HS-5 (cell line): Measurements from ENCODE around the gene SOX3.

Source experiments
- DNase-seq: peaks from one replicate; pipeline ENCODE4 v3.0.0-alpha.2; 2012; ENCODE audit warnings: low read depth

SOX3 gene

DNA sequence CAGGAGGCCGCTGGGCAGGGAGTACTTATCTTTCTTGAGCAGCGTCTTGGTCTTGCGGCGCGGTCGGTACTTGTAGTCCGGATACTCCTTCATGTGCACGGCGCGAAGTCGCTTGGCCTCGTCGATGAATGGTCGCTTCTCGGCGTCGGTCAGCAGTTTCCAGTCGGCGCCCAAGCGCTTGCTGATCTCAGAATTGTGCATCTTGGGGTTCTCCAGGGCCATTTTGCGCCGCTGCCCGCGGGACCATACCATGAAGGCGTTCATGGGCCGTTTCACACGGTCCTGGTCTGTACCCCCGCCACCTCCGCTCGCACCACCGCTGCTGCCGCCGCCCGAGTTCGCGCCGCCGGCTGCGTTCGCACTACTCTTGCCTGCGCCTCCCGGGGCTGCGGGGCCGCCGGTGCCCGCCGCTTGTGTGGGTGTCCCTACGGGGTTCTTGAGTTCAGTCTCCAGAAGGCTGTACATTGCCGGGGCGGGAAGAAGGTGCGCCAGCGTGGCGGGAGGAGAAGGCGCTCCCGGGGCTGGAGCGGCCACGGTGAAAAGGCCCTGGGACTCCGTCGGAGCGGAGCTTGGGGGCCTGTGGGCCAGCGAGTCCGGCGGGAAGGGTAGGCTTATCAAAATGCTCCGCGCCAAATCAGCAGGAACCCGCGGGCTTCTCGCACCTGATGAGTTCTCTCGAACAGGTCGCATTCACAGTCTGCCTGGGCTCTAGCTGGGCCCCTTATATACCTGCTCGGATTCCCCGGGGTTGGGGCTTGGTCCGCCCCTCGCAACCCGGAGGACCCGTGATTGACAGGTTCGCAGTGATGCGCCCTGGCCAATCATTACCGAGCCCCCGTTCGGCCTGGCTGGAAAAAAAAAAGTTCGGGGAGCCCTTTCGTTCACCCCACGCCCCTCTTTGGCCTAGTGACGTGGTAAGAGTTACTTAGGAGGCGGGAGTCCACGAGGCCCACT lies at the start of gene SOX3:
SOX3 (minus strand) TSS at position 699 of the 954 bp plus-strand sequence; CDS start at position 690, 9 bp downstream.
- DNase-seq = no peak

- DNase-seq = no peak
Measured at GRCh38 chrX:140548985-140549384, 44.1 kb upstream of the SOX3 start.

DNA sequence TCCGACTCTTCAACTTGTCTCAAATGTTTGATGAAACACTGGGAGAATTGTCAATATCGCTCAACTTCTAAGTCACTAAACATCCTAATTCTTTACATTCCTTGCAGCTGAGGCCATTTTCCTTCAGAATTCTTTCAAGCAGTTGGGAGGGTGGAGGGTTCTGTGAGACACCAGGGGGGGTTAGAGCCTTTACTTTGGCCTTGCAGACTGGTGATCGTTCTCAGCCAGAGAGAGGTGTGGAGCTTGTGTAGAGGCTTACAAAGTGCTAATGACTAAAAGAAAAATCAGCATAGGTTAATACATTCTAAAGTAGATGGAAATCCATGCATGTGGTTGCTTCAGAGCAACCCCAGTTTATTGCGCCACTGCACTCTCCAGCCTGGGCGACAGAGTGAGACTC lies 21.3 kb upstream of the SOX3 start:
- peak; percentile 58 for DNase-seq

- DNase-seq = peak; percentile 39
Measured at GRCh38 chrX:140525448-140525847, 20.6 kb upstream of the SOX3 start.

DNA sequence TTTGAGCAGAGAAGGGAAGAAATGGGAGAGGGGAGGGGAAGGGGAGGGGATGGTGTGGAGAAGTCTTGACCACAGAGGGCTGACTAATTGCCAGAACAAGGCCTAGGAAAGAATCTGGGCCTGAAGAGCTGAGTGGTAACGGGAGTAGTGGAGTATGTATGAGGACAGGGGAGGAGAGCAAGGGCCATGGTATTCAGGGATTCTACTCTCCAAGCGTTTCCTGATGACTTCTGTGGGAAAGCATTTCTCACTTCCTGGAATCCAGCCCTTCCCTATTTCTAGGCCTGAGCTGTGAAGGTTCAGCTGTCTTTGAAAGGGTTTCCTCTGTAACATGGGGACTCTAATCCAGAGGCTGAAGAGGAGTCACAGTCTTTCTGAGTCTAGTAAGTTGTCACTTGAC lies 19.7 kb upstream of the SOX3 start:
- DNase-seq = no peak

GRCh38 chrX:140521393-140521792 lies 16.5 kb upstream of the SOX3 start:
- no peak for DNase-seq

- DNase-seq = no peak
Measured at GRCh38 chrX:140514554-140514953, 9.7 kb upstream of the SOX3 start.

DNA sequence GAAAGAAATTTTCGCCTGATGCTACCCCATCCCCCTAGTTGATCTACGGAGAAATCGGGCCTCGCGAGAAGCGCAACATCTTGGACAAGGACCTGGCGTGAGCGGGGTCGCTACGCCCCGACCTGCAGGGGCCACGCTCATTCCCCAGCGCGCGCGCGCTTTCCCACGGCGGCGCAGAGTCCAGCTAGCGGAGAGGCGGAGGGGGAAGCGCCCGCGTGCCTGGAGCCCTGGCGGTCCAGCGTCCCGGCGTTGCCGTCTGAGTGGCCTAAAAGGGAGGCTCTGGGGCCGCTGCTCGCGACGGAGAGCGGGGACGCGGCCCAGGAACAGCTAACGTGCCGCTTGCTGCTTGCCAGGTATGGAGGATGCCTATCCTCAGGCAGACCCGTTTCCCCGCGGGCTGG lies 6.0 kb upstream of the SOX3 start:
- DNase-seq = no peak

DNA sequence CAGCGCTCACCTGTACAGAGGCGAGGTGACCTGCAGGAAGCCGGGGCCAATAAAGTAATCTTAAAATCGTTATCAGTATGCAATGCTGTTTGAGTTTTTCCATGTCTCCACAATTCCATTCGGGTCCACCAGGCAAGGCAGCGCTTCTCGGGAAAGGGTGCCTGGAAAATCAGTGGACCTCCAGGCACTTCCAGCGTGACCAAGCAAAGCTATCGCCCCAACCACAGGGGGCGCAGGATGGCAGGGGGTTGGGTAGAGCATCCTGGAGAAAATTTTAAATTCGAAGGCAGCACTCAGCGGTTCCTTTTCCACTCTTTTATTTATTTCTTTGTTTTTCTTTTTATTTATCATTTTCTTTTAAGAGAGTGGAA lies 5.4 kb upstream of the SOX3 start:
- no peak for DNase-seq

DNA sequence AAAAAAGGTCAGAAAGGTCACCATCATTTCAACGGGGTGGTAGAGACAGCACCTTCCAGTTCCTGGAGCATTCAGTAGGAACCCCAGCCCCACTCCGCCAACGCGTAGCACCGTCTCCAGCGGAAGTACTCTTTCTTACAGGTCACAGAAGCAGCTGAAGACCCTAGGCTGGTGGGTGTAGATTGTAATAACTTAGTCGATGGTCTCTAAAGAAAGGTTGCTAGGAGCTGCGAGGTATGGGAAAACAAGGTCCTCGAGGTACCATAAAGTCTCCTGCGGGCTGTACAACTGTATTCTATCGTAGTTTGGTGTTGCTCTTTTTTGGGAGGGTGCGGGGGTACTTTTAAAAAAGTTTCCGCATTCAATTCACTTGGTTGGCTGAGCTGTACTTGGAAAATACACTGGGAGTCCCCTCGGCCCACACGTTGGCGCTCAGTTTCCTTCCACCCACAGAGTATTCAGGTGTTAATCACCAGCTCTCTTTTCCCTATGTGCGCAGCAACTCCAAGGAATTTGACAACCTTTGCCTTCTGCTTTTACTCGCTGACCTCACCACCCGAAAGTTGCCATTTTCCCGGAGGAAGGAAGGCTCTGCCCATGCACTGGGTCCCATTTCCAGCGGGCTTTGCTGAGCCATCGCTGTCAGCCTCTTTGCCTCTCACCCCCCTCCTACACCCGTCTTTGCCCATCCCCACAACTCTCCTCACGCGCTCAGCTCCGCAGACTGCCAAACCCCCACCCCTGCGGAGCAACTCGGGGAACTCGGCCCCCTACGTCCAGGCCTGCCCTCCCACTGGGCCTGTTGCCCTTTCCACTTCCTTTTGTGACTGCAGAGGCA lies 4.8 kb upstream of the SOX3 start:
- DNase-seq = no peak

DNA sequence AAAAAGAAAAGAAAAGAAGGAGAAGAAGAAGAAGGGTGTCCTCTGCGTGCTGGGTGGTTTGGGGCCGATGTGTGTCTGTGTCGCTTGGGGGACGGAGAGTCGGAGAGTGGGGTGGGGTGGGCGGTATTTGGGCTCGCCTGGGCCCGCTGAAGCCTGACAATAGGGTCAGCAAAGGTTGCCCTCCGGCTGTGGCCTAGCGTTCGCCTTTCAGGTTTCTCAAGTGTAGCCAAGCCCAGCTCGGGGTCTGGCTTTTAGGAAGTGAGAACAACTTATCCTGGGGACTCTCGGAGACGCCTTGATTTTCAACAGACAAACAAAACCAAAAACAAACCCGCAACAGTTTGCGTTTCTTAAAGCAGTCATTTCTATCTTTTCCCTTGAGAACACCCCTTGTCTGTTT lies 4.1 kb upstream of the SOX3 start:
- no peak for DNase-seq

DNA sequence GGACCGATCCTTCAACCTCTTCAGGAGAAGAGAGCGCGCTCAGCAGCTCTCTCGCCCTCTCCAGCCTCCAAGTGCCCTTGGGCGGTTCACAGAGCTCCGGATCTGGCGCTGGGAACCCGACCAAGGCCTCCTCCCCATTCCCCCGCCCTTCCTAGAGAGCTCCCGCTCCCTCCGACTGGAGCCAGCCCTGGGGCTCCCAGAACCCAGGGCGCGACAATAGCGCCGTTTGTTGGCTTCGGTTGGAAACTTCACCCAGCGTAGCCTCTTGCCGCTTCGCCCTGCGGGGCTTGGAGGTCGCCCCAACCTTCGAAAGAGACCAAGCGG lies 3.1 kb upstream of the SOX3 start:
- no peak for DNase-seq

DNA sequence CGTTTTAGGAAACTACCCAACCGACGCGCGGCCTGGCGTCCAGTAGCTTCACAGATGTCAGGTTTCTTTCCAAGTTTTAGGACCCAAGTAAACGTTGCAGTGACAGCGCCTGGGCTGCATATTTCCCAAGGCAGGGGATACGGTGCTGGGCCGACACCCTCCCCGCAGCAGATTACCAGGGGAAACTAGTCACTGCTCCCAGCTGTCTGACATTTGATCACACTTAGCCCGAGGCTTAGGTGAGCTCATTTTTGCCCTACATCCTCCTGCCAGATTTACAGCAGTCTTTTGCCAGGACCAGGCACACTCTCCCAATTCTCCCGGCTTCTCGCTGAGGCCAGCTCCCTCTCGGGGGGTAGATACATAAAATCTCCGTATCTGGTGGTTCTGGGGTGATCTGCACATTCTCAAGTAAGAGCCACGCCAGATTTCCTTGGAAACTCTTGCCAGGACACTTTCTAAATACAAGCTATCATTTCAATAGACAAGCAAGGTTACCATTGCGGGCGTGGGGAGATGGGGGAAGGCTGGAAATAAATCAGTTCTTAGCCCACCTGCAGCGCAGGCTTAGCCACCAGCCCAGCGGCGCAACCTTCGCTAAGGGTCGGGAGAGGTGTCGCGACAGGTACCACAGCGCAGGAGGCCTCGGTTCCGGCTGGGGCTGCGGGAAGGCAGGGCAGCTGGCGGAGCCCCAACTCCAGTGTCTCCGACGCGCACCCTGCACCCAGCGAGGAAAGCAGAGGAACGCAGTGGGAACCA lies 2.5 kb upstream of the SOX3 start:
- no peak for DNase-seq

GRCh38 chrX:140505421-140506337 lies 810 bp upstream of the SOX3 start:
- no peak for DNase-seq

DNA sequence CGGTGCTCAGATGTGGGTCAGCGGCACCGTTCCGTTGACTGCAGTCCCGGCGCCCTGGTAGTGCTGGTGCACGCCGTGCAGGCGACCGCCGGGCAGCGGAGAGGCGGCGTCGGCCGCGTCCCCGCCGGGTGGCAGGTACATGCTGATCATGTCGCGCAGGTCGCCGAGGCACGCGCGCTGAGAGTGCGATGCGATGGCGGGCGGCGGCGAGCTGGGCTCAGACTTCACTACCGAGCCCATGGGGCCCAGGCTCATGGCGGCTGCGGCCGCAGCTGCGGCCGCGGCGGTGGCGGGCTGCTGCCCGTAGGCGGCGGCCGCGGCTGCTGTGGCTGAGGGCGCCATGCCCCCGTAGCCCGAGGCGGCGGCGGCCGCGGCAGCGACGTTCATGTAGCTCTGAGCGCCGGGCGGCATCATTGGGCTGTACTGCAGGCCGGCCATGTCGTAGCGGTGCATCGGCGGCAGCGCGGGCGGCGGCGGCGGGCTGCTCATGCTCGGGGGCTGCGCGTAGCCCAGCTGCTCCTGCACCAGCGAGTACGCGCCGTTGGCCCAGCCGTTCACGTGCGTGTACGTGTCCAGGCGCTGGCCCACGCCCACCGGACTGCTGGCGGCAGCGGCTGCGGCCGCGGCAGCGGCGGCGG lies 1.0 kb downstream of the SOX3 start:
- no peak for DNase-seq

DNA sequence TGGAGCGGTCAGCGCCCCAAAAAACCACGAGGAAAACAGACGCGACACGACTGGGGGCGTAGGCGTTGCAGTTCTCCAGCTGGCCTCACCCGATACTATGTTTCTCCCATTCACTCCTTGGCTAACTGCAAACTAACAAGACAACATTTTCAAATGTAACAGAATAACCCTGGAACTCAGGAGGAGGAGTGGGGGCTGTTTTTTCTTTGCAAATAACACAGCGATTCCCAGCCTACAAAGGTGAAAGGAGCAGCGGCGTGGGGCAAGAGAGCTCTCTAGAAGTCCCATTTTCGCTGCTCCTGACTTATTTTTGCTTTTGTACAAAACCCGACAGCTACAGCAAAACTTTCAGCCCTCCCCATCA lies 1.6 kb downstream of the SOX3 start:
- DNase-seq = no peak

DNA sequence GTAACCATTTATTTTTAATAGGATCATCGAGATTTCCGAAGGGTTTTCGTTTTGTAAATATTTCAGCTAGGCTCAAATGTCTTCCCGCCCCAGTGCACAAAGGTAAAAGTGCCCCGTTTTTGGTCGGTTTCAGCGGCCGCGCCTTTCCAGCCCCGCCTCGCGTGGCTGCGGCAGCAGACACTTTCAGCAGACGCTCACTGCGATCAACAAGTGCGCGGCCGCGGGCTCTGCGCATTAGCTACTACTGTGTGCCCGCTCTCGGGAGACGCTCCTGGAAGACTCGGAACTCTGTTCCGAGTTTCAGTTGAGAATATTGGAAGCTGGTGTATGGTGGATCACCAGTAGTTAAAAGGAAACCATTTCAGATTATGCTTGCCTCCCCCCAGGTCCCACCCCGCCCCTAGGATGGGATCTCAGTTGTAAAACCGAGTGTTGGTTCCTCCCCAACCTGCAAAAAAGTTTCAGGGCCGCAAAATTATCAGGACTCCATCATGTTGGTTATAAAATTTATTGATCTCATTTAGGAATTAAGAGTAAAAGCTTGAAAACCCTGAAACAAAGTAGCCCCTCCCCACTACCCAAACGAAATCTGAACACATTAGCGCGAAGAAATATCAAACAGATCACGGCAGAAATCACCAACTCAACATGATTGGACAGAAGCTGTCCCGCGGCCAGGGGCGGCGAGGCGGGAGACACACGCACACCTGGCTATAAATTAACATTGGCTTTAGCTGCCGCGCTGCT lies 2.2 kb downstream of the SOX3 start:
- no peak for DNase-seq

DNA sequence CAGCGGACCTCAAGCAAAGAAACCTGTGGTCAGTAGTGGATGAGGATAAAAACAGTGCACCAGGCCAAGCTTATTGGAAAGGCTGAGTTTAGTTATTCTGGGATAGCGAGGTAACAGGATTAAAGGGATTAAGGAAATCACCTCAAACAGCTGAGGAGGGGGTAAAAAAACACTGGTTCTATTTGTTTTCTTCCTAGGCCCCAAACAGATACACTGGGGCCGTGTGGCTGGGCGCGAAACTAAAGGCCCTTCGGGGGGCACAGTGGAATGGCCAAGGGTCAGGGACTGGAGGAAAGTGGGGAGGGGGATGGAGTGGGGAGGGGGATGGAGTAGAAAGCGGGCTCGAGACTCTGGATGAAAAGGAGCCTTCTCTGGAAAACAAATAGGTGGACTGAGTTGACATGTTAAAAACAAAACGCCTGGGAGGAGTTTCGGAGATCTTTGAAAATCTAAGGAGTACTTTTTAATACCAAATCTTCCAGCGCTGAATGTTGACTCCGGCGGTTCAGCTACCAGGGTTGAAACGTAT lies 2.9 kb downstream of the SOX3 start:
- DNase-seq = no peak

DNA sequence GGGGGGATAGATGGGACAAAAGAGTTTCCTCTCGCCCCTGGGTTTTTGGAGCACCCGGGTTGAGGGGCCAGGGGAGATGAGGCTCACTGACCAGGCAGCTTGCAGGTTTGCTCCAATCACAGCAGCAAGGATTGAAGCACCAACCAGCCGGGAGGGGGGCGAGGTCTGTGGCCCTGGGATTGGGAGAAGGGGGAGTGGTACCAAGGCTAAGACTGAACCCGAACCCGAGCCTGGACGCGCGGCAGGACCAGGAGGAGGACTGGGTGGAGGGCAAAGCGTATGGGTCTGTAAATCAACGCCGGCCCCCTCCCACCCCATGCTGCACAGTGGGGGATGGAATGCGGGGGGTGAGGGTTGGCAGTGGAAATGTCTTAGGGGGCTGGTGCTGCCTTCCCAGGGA lies 3.5 kb downstream of the SOX3 start:
- DNase-seq = no peak

GRCh38 chrX:140500441-140500840 lies 4.4 kb downstream of the SOX3 start:
- DNase-seq = no peak
